ENCODE results near the gene PCDH1.
"Not testable (repeated sequence)": the region's sequence is repeated elsewhere in the genome, so short reads cannot be mapped to it uniquely, and the experiment has no call there.

The PCDH1 gene

DNA sequence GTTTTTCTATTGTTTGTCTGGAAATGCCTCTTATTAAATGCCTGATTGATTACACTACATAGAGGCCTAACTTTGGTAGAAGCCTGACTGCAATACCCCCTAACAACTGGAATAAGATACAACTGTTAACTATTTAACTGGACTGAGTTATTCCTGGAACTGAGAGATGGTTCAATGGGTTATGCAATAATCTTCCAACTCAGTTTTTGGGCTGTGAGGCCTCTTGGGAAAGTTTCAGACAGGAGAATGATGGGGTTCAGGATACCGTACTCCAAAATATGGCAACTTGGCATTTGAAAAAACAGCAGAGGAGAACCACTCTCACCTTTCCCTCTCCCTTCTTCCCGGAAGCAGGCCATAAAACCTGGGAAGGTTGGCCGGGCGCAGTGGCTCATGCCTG is 19.2 kb upstream of the PCDH1 start:
- DNase-seq, result no peak

DNA sequence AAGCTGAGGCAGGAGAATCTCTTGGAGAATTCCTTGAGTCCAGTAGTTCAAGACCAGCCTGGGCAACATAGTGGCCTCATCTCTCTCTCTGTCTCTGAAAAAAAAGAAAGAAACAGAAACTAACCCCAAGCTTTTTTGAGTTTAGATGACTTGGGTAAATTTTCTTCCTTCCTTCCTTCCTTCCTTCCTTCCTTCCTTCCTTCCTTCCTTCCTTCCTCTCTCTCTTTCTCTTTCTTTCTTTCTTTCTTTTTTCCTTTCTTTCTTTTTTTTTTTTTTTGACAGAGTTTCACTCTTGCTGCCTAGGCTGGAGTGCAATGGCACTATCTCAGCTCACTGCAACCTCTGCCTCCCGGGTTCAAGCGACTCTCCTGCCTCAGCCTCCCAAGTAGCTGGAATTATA is 12.2 kb upstream of the PCDH1 start:
- not testable (repeated sequence) for DNase-seq

DNA sequence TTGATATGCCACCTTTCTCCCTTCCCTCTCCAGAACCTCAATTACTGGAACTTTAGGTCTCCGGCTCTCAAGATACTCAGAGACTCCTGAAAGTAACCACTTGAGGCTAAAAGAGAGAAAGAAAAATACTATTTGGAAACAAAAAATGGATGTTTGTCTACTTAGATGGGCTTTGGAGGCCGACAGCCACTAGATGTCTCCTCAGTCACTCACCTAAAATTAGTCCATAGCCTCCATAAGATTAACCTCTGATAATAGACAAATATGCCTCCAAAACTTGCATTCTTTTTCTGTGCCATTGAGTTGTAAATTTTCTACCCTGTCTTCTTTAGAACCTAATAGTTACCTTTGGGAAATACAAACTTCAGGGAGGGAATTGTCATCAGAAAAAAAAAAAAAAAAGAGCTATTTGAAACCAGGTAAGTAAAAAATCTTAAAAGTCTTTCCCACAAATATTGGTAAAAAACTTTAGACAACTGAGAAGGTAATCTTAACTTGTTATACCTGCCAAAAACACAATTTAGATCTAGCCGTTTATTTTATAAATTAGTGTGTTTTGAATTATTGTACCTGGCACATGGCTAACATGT is 11.2 kb upstream of the PCDH1 start:
- DNase-seq, result no peak

DNA sequence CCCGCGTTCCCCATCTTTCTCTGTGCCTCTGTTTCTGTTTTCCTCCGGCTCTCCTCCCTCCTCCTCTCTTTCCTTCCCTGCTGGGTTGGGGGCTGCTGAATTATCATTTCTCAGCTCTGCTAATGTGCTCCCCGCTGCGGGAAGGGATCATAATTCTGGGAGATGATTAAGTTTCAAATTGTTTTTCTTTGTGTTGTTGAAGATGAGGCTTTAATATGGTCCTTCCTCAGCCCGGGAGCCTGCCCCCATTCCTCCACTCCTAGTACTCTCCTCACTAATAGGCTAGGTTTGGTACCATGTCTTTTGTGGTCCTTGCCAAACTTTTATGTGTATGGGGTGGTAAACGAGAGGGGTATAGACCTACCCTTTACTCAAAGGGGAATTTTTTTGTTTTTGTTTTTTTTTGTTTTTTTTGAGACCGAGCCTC is 5.7 kb upstream of the PCDH1 start:
- no peak for DNase-seq

DNA sequence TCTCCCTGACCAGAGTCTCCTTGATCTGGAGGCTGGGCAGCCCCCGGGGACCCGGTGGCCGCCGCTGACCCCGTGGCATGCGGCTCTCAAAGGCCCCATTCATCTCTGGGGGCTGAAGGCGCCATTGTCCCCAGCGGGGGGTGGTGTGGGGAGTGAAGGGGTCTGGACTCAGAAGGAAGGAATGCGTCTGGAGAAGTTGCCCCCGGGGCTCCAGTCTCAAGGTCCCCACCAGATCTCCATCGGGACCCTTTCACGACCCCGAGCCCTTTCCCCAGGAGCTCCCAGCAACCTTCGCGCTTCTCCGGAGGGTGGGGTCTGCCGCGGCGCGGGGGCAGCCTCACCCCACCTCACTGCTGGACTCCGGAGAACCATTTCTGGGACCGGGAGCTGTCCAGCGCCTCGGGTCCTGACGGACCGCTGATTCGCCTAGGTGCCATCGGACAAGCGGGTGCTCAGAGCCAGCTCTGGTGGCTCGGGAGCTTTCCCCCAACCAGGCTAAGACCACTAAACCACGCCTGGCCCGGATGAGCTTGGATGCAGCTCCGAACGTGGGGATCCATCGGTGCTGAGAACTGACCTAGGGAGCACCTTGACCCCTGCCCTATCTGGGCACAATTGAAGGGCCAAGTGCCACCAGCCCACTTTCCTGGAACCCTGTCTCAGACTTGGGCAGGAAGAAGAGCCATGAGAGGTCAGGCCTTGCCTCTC is 5.1 kb upstream of the PCDH1 start:
- DNase-seq, result peak; percentile 18

DNA sequence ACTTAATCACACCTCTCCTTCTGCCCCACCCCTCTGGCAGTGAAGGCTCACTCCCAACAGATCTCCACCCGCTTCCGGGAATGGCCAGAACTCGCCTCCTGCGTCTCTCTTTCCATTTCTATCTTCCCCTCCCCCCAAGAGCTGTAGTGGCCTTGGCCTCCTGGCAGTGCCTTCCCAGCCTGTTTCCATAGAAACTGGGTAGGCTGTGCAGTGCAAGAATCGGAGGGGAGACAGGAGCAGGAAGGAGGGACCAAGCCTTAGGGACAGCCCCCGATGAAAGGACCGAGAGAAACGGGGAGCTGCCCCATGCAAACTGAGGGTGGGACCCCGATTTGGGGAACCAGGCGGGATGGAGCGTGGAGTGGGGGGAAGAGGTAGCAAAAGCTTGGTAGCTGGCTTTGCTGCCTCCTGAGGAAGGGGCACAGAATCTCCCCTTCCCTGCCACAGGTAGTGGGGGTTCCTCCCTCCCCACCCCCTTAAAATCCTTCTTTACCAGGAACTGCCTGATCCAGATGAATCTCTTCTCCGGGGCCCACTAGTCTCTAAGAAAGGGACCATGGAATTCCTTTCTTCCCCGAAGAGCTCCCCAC is 4.5 kb upstream of the PCDH1 start:
- no peak for DNase-seq

DNA sequence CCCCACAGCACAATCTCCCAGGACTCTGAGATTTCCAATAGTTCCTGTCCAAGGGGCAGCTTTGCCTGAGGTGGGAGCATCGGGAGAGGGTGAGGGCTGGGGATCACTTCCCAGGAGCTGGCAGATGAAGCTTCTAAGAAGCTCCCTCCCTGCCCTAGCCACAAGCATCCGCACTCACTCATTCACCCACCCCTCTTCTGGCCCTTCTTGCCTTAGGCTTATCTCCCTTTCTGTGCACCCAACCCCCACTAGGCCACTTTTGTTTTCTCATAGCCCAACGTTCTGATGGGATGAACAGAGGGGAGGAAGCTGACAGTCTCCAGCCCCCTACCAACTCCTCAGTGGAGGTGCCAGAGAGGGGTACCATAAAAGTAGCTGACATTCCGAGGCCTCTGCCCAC is 3.7 kb upstream of the PCDH1 start:
- no peak for DNase-seq

DNA sequence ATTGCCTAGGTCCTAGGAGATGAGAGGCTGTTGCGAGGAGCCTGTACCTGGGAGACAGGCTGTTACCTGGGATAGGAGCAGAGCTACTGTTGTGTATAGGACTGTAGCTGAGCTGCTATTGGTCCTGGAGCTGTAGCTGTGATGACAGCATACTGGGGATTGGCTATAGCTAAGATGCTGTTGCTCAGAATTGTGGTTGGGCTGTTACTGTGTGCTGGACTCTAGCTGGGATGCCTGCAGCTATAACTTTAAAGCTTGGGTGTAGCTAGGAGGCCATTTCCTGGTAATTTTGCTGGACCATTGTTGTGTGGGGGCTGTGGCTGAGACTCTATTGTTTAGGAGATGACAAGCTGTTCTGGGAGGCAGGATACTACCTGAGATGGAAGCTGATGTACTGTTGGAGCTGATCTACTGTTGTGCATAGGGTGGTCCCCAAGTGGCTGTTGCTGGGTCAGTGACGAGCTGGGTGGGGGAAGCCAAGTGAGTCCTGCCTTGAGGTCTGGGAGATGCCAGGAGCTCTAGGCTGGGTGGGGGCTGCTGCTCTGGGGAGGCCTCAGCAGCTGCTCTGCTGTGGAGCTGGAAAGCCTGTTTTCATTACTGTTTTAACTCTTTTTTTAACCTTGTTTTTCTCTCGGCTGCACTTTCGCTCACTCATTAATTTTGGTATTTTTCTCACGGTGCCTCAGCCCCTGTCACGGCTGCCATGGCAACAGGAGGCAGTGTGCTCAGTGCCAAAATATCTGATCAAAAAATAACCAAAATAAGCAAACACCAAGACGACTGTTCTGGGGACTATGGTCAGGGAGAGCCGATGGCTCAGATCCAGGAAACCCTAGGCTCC is 3.0 kb upstream of the PCDH1 start:
- DNase-seq, result no peak

DNA sequence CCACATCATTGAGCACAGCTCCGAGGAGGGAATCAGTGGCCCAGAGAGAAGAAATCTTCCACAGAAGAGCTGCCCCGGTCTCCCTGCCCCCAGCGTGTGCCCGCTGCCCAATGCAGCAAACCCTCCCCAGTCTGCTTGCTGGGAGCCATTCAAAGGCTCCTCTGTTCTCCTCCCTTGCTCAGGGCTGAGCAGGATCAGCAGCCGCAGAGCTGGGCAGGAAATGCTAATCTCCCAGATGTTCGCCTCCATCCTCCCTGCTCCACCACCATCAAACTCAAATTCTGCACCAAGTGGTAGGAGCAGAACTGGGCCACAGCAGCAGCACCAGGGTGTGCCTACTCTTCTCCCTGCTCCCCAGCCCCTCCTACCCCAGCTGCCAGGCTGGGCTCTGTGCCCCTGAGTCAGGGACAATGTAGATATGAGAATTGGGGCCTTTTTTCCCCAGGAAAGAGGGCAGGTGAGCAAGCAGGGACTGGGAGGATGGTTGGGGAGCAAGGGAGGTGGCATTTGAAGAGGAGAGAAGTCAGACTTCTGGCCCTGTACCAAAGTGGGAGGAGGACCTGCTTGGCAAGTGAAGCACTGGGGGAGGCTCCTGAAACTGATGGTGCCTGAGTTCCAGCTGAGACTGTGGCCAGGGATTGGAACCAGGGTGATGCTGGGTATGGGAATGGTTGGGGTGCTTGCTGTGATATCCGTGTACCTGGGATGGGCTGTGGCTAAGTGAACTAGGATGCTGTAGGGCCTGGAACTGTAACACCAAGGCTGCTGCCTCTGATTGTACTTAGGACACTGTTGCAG is 1.9 kb upstream of the PCDH1 start:
- DNase-seq, result no peak

DNA sequence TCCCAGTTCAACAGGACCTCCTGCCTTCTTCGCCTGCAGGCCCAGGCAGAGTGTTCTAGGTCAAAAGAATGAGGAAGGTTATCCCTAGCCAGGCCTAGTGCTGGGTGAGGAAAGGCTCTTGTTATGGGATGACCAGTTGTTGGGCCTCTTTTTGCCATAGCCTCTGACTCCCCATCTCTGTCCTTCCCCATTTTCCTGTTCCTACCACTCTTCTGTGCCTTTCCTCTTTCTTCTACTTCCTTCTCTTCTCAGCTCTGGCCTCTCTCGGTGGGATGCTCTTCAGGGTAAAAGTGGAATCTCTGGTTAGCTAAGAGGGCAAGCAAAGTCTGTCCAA is 1.2 kb upstream of the PCDH1 start:
- DNase-seq, result no peak

DNA sequence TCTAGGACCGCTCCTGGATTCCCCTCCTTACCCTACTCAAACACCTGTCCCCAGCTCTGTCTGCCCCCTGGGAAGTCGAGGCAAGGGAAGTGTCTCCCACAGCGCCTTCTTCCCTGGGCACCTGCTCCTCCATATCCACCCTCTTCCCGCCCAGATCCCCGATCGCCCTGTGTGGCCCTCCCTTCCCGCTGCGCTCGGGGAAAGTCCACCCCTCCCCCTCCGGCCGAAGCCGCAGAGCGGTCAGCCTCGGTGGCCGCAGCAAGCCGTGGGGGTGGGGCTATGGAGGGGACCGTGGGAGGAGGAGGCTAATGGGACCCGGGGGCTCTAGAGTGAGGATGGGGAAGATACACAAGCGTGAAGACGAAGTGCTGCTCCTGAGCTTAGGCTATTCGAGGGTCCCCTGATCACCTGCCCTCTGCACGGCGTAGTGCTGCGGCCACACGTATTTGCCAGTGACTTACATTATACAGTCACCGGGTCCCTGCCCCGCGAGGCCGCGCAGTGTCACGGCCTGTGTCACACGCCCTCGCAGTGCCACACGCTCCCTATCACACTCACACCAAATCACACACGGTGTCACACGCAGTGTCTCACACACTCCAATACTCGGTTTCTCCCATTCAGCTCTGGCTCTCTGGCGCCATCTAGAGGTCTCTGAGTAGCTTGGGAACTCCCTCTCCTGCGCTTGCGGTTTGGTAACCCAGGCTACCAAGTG is 658 bp upstream of the PCDH1 start:
- DNase-seq, result peak; percentile 84

DNA sequence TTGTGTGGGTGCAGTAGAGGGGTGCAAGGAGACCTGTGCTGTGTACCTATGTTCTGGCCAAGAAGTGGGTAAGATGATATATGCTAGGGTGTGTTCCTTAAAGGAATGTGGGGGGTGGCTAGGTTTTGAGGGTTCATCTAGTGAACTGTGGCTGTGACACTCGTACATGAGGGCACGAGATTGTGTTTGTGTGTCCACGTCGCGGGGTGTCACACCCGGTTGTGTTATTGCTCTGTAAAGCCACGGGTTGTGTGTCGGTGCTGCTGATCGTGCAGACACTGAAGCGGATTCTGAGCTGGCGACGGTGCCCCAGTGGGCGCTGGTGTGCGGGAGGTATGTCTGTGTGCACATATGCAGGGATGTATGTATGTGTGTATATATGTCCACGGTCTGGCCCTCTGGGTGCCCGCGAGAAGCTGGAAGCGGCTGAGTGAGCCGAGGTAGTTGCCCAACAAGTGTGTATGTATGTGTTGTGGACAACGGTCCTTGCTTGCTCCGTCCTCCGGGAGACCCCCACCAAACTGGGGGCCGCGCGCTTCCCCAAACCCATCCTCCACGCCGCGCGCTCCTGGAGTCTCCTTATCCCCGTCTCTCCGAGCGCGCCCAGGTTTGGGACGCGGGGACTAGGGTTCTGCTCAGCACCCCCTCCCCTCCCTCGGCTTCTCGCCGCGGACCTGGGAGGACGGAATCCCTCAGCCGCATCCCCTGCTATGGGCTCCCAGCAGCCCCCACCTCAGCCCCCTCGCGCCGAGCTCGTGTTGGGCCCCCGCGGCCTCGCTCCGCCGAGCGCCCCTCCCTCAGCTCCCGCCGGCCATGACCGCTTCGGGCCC is 639 bp downstream of the PCDH1 start:
- DNase-seq, result no peak

DNA sequence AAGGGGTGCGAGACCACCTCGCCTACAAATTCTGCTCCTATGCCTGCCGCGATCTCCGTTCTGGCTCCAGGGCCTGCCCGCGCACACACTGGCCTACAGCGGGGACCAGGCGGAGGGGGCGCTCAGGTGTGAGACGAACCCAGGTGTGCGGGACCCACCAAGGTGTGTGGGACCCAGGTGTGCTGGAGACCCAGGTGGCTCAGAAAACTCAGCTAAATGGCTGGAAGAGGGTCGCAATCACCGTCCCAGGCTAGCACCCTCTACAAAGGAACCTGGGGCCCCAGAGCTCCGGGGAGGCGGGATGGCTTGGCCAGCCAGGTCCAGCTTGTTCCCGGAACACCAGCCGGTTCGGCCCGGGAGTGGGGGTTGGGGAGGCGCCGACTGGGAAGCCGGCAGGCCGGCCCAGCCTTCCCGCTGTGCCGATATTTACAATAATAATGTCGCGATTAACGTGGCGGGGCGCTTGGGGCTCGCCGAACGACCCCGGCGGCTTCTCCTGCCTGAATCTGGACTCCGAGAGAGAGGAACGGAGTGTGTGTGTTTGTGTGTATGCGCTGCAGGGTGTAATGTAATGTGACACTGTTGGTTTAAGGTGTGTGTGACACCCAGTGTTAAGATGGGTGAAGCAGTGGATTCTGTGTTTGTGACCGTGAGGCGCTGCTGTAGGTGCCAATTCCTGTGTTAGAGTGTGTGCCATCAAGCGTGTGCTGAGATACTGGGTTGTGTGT is 1.4 kb downstream of the PCDH1 start:
- no peak for DNase-seq

DNA sequence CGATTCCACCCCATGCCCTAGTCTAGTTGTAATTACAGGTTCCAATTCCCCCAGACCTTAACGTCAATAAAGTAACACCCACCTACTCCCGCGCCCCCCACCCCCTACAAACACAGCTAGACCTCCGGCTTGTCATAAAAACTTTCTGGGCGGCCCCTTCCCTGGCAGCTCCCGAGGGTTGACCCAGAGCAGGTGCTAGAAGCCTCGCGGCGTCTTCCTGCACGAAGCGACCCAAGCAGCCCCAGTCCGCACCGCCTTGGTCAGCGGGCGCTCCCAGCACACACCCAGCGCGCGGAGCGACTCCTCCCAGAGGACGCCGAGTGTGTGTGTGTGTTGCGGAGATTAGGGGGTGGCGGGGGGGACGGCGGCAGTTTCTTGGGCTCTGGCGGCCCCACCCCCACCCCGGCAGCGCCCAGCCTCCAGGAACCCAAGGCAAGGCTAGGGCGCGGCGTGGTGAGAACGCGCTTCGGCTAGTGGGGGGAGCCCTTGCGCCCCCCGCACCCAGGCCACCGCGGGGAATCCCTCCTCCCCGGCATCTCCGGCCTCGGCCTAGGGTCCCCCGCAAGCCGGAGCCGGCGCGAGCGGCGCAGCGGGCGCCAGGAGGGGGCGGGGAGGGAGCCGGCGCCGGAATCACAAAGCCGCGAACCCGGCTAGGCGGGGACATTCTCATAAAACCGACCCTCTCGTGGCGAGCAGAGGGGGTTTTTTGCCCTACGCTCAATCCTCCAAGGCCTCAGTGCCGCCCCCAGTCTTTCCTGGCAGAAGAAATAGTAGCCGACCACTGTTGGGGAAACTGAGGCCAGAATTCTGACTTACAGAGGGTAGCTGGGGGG is 2.2 kb downstream of the PCDH1 start:
- no peak for DNase-seq

DNA sequence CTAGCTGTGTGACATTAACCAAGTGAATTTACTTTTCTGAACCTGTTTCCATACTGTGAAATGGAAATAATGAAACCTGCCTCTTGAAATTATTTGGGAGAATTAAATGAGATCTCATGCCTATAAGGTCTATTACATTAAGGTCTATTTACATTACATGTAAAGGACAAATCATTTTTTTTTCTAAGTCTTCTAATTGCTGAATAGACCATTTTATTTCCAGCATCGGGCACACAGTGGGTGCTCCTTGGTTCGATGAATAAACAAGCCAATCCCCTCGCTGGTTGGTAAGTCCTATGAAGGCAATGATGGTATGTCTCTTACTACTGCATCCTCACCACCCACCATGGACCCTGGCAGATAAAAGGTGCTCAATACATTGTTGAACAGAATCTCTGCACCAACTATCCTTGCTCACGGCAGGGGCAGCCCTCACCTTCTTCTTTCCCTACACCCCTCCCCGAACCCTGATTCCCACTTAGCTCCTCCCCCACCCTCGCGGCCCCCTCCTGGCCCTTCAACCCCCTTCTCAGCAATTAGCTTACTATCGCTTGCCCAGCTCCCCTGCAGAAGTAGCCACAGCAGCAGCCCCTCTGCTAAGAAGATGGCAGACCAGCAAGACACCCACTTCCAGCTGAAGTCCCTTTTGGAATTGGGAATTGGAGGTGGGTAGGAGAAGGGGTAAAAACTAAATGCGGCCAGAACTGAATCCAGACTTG is 3.0 kb downstream of the PCDH1 start:
- no peak for DNase-seq

DNA sequence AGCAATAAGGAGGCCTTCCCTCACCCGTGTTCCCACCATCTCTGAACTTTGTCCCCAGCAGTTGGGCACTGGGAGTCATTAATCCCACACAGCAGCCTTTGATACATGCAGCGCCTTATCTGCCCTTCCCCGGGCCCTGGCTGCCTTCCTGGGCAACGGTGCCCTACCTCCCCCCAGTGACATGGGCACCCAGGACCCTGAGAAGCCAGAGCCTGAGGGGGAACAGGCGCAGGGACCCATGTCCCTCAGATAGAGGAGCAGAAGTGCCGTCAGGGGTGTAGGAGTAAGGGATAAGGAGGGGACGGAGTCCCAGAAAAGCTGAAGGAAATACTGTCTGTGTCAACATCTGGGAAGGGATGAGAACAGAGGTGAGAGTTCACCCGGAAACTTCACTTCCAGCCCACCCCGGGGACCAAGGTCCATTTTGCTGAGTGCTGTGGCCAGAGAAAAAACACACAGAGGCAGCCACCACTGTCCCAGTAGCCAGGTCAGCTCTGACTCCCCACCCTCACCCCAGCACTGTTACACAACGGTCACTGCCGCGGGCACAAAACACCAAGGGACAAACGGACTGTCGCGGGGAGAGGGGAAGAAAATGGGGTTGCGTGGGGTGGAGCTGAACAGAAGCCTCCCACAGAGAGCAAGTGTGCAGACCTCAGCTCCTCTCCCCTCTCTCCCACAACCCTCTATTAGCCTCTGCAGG is 3.8 kb downstream of the PCDH1 start:
- no peak for DNase-seq

DNA sequence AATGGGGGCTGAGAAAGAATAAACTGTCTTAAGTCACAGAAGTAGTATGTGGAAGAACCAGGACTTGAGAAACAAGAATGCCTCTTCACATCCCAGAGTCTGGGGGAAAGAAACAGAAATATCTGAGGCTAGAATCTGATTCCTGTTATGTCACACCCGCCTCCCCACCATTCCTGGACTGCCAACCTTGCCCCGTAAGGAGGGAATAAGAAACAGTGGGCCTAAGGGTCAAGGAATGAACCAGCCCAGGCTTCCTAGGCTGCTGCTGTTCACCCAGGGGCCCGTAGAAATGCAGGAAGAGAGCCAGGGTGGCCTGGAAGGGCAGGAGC is 4.3 kb downstream of the PCDH1 start:
- no peak for DNase-seq

Measured in fibroblast of upper back skin (primary cell).